ENCODE data around the gene CATSPERD.

CATSPERD gene

DNA sequence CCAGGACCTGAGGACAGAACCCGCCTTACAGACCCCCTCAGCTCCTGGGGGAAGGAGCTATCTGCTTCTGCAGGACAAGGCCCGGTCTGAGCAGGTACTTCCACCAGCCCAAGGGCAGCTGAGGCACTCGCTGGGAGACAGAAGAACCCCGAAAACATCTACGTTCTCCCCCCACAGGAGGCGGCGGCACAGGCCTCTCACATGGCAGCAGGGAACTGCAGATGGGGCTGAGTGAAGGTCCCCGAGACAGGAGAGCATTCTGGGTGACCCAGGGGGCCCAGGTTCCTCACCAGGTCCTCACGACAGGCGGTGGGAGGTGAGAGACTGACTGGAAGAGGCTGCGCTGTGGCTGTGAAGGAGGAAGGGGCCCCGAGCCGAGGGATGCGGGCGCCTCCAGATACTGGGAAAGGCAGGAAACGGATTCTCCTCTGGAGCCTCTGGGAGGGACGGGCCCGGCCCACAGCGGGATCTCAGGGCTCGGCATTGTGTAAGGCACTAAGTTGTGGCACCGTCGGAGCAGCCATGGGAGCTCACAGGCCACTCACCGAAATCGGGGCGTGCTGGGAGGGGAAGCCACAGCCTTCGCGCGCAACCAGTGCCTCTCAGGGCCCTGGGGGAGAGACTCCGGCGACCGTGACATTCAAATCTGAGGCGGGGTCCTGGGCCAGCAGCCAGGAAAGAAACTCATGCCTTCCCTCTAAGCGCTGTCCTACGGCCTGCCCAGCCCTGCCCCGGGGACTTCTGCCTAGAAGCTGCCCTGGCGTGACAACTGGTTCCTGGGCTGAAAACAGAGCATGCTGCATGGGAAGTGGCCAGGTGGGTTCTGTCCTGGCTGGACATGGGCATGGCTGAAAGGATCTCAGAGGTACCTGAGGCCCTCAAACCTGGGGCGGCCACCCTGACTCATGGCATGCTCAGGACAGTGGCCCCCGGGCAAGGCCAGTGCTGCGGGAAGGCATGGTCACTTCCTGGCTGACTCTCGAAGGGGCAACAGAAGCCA, 16.3 kb upstream of the CATSPERD start:
- TF ChIP-seq TEAD4 (IDR thresholded peaks at IDR 0.05) = no peak
- TF ChIP-seq EGR1 (IDR thresholded peaks at IDR 0.05) = no peak

DNA sequence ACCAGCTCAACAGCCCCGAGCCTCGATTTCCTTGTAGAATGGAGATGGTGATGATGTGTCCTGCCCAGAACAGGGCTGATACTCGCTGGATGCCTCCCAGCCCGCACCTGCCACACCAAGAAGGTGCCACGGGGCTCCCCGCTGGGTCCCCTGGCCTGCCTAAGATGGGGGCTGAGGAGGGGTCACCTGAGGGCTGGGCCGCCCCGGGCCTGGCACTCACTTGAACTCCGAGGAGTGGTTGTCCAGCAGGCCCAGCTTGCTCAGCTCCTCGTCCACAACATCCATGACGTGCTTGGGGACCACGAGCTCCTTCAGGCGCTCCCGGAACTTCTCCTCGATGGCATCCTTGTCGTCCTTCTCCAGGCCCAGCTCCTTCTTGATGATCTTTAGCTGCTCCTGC, 14.9 kb upstream of the CATSPERD start:
- TF ChIP-seq TAF1 (IDR thresholded peaks at IDR 0.05; ENCODE audit: low read depth) (no peak), FOXM1 (IDR thresholded peaks at IDR 0.05; ENCODE audit: borderline replicate concordance, low read depth) (no peak), EGR1 (IDR thresholded peaks at IDR 0.05) (no peak), TEAD4 (IDR thresholded peaks at IDR 0.05) (no peak), CEBPB (IDR thresholded peaks at IDR 0.05) (no peak), YY1 (IDR thresholded peaks at IDR 0.05; ENCODE audit: low read depth) (no peak), NFIC (IDR thresholded peaks at IDR 0.05) (no peak), ZBTB7A (IDR thresholded peaks at IDR 0.05; ENCODE audit: low read depth) (no peak), CREB1 (IDR thresholded peaks at IDR 0.05; ENCODE audit: low read depth) (no peak), RAD21 (IDR thresholded peaks at IDR 0.05; ENCODE audit: low read depth) (no peak), TCF12 (IDR thresholded peaks at IDR 0.05; ENCODE audit: low read depth) (no peak), EP300 (IDR thresholded peaks at IDR 0.05; ENCODE audit: borderline replicate concordance) (no peak)
- TF ChIP-seq, protein P1, sequence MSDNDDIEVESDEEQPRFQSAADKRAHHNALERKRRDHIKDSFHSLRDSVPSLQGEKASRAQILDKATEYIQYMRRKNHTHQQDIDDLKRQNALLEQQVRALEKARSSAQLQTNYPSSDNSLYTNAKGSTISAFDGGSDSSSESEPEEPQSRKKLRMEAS (IDR thresholded peaks at IDR 0.05) = no peak
- TF ChIP-seq, protein P2, sequence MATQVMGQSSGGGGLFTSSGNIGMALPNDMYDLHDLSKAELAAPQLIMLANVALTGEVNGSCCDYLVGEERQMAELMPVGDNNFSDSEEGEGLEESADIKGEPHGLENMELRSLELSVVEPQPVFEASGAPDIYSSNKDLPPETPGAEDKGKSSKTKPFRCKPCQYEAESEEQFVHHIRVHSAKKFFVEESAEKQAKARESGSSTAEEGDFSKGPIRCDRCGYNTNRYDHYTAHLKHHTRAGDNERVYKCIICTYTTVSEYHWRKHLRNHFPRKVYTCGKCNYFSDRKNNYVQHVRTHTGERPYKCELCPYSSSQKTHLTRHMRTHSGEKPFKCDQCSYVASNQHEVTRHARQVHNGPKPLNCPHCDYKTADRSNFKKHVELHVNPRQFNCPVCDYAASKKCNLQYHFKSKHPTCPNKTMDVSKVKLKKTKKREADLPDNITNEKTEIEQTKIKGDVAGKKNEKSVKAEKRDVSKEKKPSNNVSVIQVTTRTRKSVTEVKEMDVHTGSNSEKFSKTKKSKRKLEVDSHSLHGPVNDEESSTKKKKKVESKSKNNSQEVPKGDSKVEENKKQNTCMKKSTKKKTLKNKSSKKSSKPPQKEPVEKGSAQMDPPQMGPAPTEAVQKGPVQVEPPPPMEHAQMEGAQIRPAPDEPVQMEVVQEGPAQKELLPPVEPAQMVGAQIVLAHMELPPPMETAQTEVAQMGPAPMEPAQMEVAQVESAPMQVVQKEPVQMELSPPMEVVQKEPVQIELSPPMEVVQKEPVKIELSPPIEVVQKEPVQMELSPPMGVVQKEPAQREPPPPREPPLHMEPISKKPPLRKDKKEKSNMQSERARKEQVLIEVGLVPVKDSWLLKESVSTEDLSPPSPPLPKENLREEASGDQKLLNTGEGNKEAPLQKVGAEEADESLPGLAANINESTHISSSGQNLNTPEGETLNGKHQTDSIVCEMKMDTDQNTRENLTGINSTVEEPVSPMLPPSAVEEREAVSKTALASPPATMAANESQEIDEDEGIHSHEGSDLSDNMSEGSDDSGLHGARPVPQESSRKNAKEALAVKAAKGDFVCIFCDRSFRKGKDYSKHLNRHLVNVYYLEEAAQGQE (IDR thresholded peaks at IDR 0.05; ENCODE audit: low read depth) = no peak
- TF ChIP-seq, protein P3, sequence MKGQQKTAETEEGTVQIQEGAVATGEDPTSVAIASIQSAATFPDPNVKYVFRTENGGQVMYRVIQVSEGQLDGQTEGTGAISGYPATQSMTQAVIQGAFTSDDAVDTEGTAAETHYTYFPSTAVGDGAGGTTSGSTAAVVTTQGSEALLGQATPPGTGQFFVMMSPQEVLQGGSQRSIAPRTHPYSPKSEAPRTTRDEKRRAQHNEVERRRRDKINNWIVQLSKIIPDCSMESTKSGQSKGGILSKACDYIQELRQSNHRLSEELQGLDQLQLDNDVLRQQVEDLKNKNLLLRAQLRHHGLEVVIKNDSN (IDR thresholded peaks at IDR 0.05) = no peak

DNA sequence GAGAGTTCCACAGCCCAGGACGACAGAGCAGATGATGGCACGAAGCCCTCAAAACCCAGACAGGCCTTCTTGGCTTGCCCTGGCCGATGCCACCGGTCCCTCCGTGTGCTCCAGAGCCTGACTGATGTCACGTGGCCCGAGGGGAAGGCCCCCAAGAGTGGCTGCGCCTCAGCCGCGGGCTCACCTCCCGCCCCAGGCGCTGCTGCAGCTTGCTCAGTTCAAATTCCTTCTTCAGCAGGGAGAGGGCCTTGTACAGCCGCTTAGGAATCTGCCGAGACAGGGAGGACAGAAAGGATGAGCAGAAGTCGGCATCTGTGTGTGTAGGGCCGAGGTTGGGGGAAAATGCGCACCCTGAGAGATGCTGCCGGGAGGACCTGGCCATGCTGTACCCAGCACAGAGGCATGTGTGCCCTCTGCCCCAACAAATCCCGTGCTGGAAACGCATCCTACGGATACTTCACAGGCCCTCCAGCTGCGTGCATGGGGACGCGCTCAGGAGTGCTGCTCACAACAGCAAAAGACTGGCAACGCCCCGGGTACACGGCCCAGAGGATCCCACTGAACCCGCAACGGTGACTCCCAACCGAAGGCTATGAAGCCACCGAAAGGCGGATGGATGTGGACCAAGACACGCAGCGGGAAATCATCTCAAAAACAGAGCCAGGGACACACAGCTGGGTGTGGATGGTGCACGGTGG, 13.4 kb upstream of the CATSPERD start:
- no peak for TF ChIP-seq NFIC (IDR thresholded peaks at IDR 0.05)
- no peak for TF ChIP-seq TEAD4 (IDR thresholded peaks at IDR 0.05)
- no peak for TF ChIP-seq ZBTB7A (IDR thresholded peaks at IDR 0.05; ENCODE audit: low read depth)
- TF ChIP-seq, protein P3 (IDR thresholded peaks at IDR 0.05) = no peak
- TF ChIP-seq TCF12 (IDR thresholded peaks at IDR 0.05; ENCODE audit: low read depth) = no peak
- TF ChIP-seq CEBPB (IDR thresholded peaks at IDR 0.05) = no peak
- TF ChIP-seq EP300 (IDR thresholded peaks at IDR 0.05; ENCODE audit: borderline replicate concordance) = no peak
- no peak for TF ChIP-seq CREB1 (IDR thresholded peaks at IDR 0.05; ENCODE audit: low read depth)
- no peak for TF ChIP-seq EGR1 (IDR thresholded peaks at IDR 0.05)
- TF ChIP-seq, protein P1 (IDR thresholded peaks at IDR 0.05) = no peak
- TF ChIP-seq YY1 (IDR thresholded peaks at IDR 0.05; ENCODE audit: low read depth) = no peak
- no peak for TF ChIP-seq RAD21 (IDR thresholded peaks at IDR 0.05; ENCODE audit: low read depth)
- TF ChIP-seq, protein P2 (IDR thresholded peaks at IDR 0.05; ENCODE audit: low read depth) = no peak
- no peak for TF ChIP-seq FOXM1 (IDR thresholded peaks at IDR 0.05; ENCODE audit: borderline replicate concordance, low read depth)
- TF ChIP-seq TAF1 (IDR thresholded peaks at IDR 0.05; ENCODE audit: low read depth) = no peak

DNA sequence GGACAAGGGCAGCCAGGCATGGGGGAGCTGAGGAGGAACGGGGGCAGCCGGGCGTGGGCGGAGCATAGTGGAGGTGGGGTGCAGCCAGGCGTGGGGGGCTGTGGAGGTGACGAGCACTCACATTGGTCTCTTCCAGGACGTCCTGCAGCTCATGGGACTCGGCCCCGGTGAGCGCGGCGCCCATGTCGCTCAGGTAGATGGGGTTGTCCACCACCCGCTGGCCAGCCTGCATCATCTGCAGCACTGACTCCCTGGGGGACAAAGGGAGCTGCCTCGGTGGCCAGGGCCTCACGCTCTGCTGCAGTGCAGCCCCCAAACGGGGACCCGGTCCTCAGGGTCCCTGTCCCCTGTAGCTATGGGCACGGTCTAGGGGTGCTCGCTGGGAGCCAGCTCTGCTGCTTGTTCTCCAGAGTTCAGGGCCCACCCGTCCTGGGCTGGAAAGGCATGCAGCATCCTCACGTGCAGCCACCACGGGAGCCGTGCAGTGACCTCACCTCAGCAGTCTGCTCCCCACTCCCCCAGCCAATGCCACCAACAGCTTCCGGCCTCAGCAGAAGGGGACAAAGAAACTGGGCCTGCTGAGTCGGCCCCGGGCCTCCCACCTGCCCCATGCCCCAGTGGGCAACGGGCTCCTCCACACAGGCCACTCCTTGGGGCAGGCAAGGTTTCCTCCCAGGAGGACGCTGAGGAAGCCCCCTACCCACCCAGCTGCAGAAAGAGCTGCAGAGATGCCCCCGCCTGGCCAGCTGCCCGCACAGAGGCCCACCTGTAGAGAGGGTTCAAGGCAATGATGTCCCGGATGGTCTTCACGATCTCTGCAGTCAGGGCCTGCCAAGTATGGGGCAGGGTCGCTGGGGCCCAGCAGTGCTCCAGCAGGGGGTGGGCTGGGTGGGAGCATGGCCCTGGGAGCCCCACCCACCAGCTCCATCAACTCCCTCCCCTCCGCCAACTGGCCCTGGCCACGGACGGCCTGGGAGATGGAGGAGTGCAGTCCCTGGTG, 12.6 kb upstream of the CATSPERD start:
- TF ChIP-seq EGR1 (IDR thresholded peaks at IDR 0.05) (no peak), RAD21 (IDR thresholded peaks at IDR 0.05; ENCODE audit: low read depth) (no peak), TCF12 (IDR thresholded peaks at IDR 0.05; ENCODE audit: low read depth) (no peak), YY1 (IDR thresholded peaks at IDR 0.05; ENCODE audit: low read depth) (no peak), EP300 (IDR thresholded peaks at IDR 0.05; ENCODE audit: borderline replicate concordance) (no peak), TAF1 (IDR thresholded peaks at IDR 0.05; ENCODE audit: low read depth) (no peak), CEBPB (IDR thresholded peaks at IDR 0.05) (no peak), TEAD4 (IDR thresholded peaks at IDR 0.05) (no peak), ZBTB7A (IDR thresholded peaks at IDR 0.05; ENCODE audit: low read depth) (no peak), CREB1 (IDR thresholded peaks at IDR 0.05; ENCODE audit: low read depth) (no peak), FOXM1 (IDR thresholded peaks at IDR 0.05; ENCODE audit: borderline replicate concordance, low read depth) (no peak)
- TF ChIP-seq, protein P2 (IDR thresholded peaks at IDR 0.05; ENCODE audit: low read depth) = no peak
- TF ChIP-seq, protein P3 (IDR thresholded peaks at IDR 0.05) = no peak
- TF ChIP-seq, protein P1 (IDR thresholded peaks at IDR 0.05) = no peak
